Fibroblast of the aortic adventitia (primary cell): ENCODE data around the gene ALK. TPM values are rescaled to one million over a fixed set of nuclear protein-coding genes. Genes with fewer than 3 reads are reported as not detected.
A peak's percentile ranks its signal among the peaks of the same experiment; 100 is the strongest.

Experiments used
- DNase-seq: peaks from one replicate; pipeline ENCODE4 v3.0.0-alpha.2; 2010; ENCODE audit warnings: low read depth
- H3K4me3 ChIP-seq: 2 replicates; pipeline ENCODE4 v1.5.1; 2011; ENCODE audit warnings: low read depth, mild to moderate bottlenecking, control low read depth, low read length, moderate library complexity
- CTCF ChIP-seq: IDR thresholded peaks from 2 replicates; pipeline ENCODE4 v1.5.1; 2011; ENCODE audit warnings: mild to moderate bottlenecking, low read length, control low read depth, inconsistent platforms; ENCODE audit not compliant: insufficient read depth
- total RNA-seq: library from RNA; depleted of rRNA; stranded (reverse); fragments of >200 nt; gene quantifications from 2 replicates; pipeline ENCODE4 v1.2.3, GENCODE V29; 2012; ENCODE audit warnings: low replicate concordance

The ALK gene
- total RNA-seq, 1 donor = 0.27 TPM

- H3K4me3 ChIP-seq = no peak overlapping the region
- TF ChIP-seq CTCF = no peak
- DNase-seq = no peak
Measured at GRCh38 chr2:29531626-29532025, 389.8 kb downstream of the ALK start.

- H3K4me3 ChIP-seq = no peak overlapping the region
- DNase-seq = peak; percentile 45
- no peak for TF ChIP-seq CTCF
Measured at GRCh38 chr2:29530281-29530680, 391.1 kb downstream of the ALK start.

DNA sequence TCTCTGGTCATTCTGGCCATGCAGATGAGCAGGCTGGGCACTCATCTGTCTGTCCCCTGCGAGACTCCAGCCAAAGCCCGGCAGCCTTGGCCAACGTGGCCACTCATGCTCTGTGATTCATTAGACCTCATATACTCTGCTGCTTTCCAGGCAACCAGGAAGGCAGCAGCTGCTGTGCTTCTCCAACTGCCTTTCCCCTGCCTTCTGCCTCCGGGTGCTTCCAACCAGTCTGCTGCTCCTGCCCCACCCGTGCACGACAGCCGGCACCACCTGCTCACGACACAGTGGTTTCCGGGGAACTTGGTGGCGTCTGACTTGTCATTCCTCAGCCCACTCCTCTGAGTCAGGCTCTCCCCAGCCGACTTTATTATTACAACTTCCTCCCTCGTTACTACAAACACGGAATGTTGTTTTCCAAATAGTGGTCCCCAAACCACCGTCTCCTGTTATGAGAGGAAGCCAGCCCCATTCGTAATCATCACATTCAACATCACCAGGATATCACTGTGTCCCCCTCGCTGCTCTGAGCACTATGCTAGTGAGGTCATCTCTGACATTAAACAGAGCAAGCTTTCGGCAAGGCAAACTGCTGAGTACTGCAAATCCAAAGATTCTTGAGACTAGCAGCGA is 392.4 kb downstream of the ALK start:
- no peak overlapping the region for H3K4me3 ChIP-seq

GRCh38 chr2:29528371-29528770 is 393.0 kb downstream of the ALK start:
- no peak for DNase-seq
- no peak overlapping the region for H3K4me3 ChIP-seq
- TF ChIP-seq CTCF = no peak

More for the DNA sequence above, 392.4 kb downstream of the ALK start:
- no peak for TF ChIP-seq CTCF
- peak; percentile 47 for DNase-seq

DNA sequence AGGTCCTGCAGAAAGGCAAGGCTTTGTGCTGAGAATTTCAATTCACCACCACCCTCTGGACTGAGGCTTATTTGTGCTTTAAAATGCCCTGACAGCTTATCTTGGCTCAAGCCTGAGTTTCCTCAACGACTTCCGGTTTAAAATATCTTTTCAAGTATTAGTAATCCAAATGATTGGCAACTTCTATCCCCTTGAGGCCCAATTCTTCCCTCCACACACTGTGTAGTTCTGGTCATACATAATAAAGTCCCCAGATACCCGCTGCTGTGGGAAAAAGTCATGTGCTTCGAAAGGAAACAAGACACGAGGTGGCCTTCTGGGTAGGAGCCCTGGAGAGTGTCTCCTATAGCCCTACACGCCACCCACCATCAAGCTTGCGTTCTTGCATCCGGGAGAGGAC is 393.4 kb downstream of the ALK start:
- TF ChIP-seq CTCF = no peak
- peak; percentile 36 for DNase-seq
- H3K4me3 ChIP-seq = no peak overlapping the region

DNA sequence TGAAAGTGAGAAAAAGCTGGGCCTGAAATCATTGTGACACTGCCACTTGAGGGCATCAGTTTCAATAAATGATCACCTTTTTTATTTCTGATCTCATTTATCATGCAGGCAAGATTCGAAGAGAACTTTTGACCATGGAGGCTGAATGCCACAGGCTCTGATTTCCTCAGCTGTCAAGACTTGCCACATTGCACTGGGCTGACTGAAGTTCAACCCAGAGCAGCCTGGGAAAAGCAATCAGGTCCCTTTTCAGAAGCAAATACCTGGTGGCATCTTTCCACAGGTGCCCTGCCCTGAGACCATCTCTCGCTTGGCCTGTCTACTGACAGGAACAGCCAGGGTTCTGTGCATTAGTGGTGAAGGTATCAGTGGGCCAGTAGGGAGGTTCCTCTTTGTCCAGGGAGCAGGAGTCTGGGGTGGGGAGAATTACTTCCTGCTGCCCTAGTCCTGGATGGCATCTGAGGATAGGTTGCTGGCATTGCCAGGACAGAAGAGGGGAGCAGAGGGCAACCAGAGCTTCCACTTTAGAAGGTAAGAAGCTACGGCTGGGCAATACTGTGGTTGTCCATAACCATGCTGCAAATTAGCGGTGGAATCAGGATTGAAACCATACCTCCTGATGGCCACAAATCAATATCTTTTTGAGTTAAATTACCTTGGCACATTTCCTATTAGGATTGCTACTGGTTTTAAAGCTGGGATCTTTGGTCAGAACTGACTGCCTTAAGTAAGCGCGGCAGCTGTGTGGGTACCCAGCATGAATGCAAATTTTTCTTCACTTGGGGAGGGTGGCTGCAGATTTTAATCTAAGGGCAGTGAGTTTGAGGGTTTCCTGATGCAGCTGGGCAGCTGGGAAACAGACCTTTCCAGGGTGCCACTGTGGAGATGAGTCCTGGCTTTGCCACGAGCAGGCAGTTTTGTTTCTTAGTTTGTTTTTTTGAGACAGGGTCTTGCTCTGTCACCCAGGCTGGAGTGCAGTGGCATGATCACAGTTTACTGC is 394.5 kb downstream of the ALK start:
- no peak for TF ChIP-seq CTCF
- no peak for DNase-seq
- H3K4me3 ChIP-seq = no peak overlapping the region
